DND-41 (cell line): ENCODE data around the gene MARVELD1.

Source experiments
- ATAC-seq: fragments of 200-7000 bp; cut with Tn5 transposase; 3 replicates; pipeline ENCODE4 v1.9.1; 2021; ENCODE audit warnings: low read depth; ENCODE audit not compliant: insufficient read depth
- DNase-seq: peaks from one replicate; pipeline ENCODE4 v3.0.0-alpha.2; 2020
- H2AFZ ChIP-seq: 2 replicates; pipeline ENCODE4 v1.6.0; 2012; ENCODE audit warnings: low read depth, low read length
- H3K27ac ChIP-seq: 2 replicates; pipeline ENCODE4 v1.5.1; 2012; ENCODE audit warnings: low read length, inconsistent platforms
- H3K27me3 ChIP-seq: fragments of 200-600 bp; sonication (generic); 2 replicates; pipeline ENCODE4 v1.6.0; 2012; ENCODE audit warnings: low read length, mild to moderate bottlenecking, inconsistent platforms; ENCODE audit not compliant: insufficient read depth, poor library complexity
- H3K36me3 ChIP-seq: 2 replicates; pipeline ENCODE4 v1.5.1; 2012; ENCODE audit warnings: low read length, inconsistent platforms; ENCODE audit not compliant: insufficient read depth
- H3K4me1 ChIP-seq: 2 replicates; pipeline ENCODE4 v1.5.1; 2012; ENCODE audit warnings: mild to moderate bottlenecking, low read length; ENCODE audit not compliant: insufficient read depth
- H3K4me2 ChIP-seq: 2 replicates; pipeline ENCODE4 v1.6.0; 2012; ENCODE audit warnings: mild to moderate bottlenecking, moderate library complexity, low read length, inconsistent platforms; ENCODE audit not compliant: insufficient read depth
- H3K4me3 ChIP-seq, 2 experiments: fragments of 200-600 bp in 1 of 2; shearing (Covaris generic) in 1 of 2; 2 replicates each; pipeline ENCODE4 v1.5.1; 2012 to 2016; ENCODE audit warnings: inconsistent platforms in 2 of 2, low read length in 2 of 2, mild to moderate bottlenecking in 2 of 2, low read depth in 1 of 2, moderate library complexity in 1 of 2
- H3K79me2 ChIP-seq: 2 replicates; pipeline ENCODE4 v1.6.0; 2012; ENCODE audit warnings: low read length, inconsistent platforms; ENCODE audit not compliant: insufficient read depth
- H3K9ac ChIP-seq: 2 replicates; pipeline ENCODE4 v1.6.0; 2012; ENCODE audit warnings: low read depth, mild to moderate bottlenecking, inconsistent platforms, low read length, moderate library complexity
- H3K9me3 ChIP-seq: 2 replicates; pipeline ENCODE4 v1.5.1; 2012; ENCODE audit warnings: low read length, moderate library complexity, mild to moderate bottlenecking, inconsistent platforms; ENCODE audit not compliant: insufficient read depth, severe bottlenecking
- H4K20me1 ChIP-seq: 2 replicates; pipeline ENCODE4 v1.6.0; 2012; ENCODE audit warnings: low read length; ENCODE audit not compliant: insufficient read depth
- EZH2 ChIP-seq: IDR thresholded peaks from 3 replicates; pipeline ENCODE4 v1.6.1; 2012; ENCODE audit warnings: borderline replicate concordance, low read depth, mild to moderate bottlenecking, moderate library complexity, low read length, inconsistent platforms; ENCODE audit not compliant: severe bottlenecking
- TF ChIP-seq, protein P1 (sequence below): IDR thresholded peaks from 2 replicates; pipeline ENCODE4 v1.5.1; 2012; ENCODE audit warnings: borderline replicate concordance, low read length, moderate library complexity, mild to moderate bottlenecking; ENCODE audit not compliant: poor library complexity, severe bottlenecking; ENCODE audit errors: extremely low read depth

MARVELD1 gene

GRCh38 chr10:97760461-97761257 is 47.1 kb downstream of the MARVELD1 start:
- Histone ChIP-seq H3K9ac (no peak overlapping the region), H3K9me3 (no peaks in the 10 kb centered on the region), H3K36me3 (peaks cover 48% of the 10 kb centered on the region), H3K4me3 (no peak overlapping the region), H3K4me1 (no peaks in the 10 kb centered on the region), H3K27ac (no peak overlapping the region), H3K79me2 (no peaks in the 10 kb centered on the region), H3K27me3 (no peaks in the 10 kb centered on the region), H3K4me2 (no peak overlapping the region), H2AFZ (no peak overlapping the region), H4K20me1 (peaks cover 9% of the 10 kb centered on the region; the same call in 1 of the 2 replicates)
- TF ChIP-seq EZH2, result no peak
- TF ChIP-seq, protein P1, sequence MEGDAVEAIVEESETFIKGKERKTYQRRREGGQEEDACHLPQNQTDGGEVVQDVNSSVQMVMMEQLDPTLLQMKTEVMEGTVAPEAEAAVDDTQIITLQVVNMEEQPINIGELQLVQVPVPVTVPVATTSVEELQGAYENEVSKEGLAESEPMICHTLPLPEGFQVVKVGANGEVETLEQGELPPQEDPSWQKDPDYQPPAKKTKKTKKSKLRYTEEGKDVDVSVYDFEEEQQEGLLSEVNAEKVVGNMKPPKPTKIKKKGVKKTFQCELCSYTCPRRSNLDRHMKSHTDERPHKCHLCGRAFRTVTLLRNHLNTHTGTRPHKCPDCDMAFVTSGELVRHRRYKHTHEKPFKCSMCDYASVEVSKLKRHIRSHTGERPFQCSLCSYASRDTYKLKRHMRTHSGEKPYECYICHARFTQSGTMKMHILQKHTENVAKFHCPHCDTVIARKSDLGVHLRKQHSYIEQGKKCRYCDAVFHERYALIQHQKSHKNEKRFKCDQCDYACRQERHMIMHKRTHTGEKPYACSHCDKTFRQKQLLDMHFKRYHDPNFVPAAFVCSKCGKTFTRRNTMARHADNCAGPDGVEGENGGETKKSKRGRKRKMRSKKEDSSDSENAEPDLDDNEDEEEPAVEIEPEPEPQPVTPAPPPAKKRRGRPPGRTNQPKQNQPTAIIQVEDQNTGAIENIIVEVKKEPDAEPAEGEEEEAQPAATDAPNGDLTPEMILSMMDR, result no peak
- no peak for DNase-seq
- no peak for ATAC-seq

GRCh38 chr10:97761331-97761865 is 47.9 kb downstream of the MARVELD1 start:
- no peaks in the 10 kb centered on the region for H3K4me1 ChIP-seq
- peaks cover 9% of the 10 kb centered on the region; the same call in 1 of the 2 replicates for H4K20me1 ChIP-seq
- TF ChIP-seq, protein P1, result no peak
- TF ChIP-seq EZH2, result no peak
- no peaks in the 10 kb centered on the region for H3K27me3 ChIP-seq
- H3K27ac ChIP-seq, result no peak overlapping the region
- ATAC-seq, result no peak
- no peak overlapping the region for H3K4me2 ChIP-seq
- H3K9ac ChIP-seq, result no peak overlapping the region
- no peak for DNase-seq
- no peak overlapping the region for H2AFZ ChIP-seq
- peaks cover 41% of the 10 kb centered on the region for H3K36me3 ChIP-seq
- H3K4me3 ChIP-seq, result no peak overlapping the region
- no peaks in the 10 kb centered on the region for H3K79me2 ChIP-seq
- H3K9me3 ChIP-seq, result no peaks in the 10 kb centered on the region

GRCh38 chr10:97762056-97762455 is 48.5 kb downstream of the MARVELD1 start:
- TF ChIP-seq, protein P1, result no peak
- TF ChIP-seq EZH2, result no peak
- H4K20me1 ChIP-seq, result peaks cover 6% of the 10 kb centered on the region; the same call in 1 of the 2 replicates
- no peak overlapping the region for H3K4me3 ChIP-seq
- no peaks in the 10 kb centered on the region for H3K27me3 ChIP-seq
- no peaks in the 10 kb centered on the region for H3K79me2 ChIP-seq
- peaks cover 34% of the 10 kb centered on the region for H3K36me3 ChIP-seq
- no peak overlapping the region for H2AFZ ChIP-seq
- H3K4me1 ChIP-seq, result no peaks in the 10 kb centered on the region
- no peak overlapping the region for H3K27ac ChIP-seq
- ATAC-seq, result no peak
- H3K9me3 ChIP-seq, result no peaks in the 10 kb centered on the region
- DNase-seq, result no peak
- no peak overlapping the region for H3K9ac ChIP-seq
- H3K4me2 ChIP-seq, result no peak overlapping the region
